DOHH2 (cell line): Measurements from ENCODE around the gene PAH.

ENCODE experiments used
- CTCF ChIP-seq: fragments of 200-600 bp; sonication (generic); IDR thresholded peaks from one replicate; pipeline ENCODE4 v1.5.1; 2014; ENCODE audit warnings: antibody characterized with exemption, mild to moderate bottlenecking, low read depth, low read length; ENCODE audit not compliant: poor library complexity, severe bottlenecking
- EZH2phosphoT487 ChIP-seq: fragments of 200-600 bp; sonication (generic); IDR thresholded peaks from 2 replicates; pipeline ENCODE4 v1.6.1; 2017; ENCODE audit warnings: borderline replicate concordance, mild to moderate bottlenecking, antibody characterized with exemption, low read length, moderate library complexity, mixed read lengths

GRCh38 chr12:102961466-102961855 lies 44.4 kb upstream of the PAH start:
- no peak for TF ChIP-seq CTCF
- TF ChIP-seq EZH2phosphoT487: no peak
